Measurements from ENCODE around the gene IL13RA2. TPM values are rescaled to one million over a fixed set of nuclear protein-coding genes. Genes with fewer than 3 reads are reported as not detected.

The IL13RA2 gene
- total RNA-seq, 1 experiment from 2014 or later: 0.28 TPM

- no peak for DNase-seq (ENCODE audit: low spot score)
- H3K27me3 ChIP-seq (replicated peaks; ENCODE audit: insufficient read depth, low read depth, low read length, poor library complexity): peaks cover 6% of the 10 kb centered on the region
- no peak overlapping the region for H3K27ac ChIP-seq (ENCODE audit: low read depth, low read length, poor library complexity, severe bottlenecking)
- intact Hi-C loops (cut with micrococcal nuclease; ENCODE audit: unreplicated experiment): no loop called here
- TF ChIP-seq EZH2 (IDR thresholded peaks at IDR 0.05; ENCODE audit: borderline replicate concordance, low read depth, low read length, poor library complexity, severe bottlenecking): no peak
- TF ChIP-seq CTCF (conservative IDR thresholded peaks at IDR 0.05; ENCODE audit: low read depth, low read length): no peak
- no peaks in the 10 kb centered on the region for H3K4me1 ChIP-seq (ENCODE audit: insufficient read depth, low read length, poor library complexity, severe bottlenecking)
- no TSS peak for BruUV-seq (replicated peaks)
- H3K4me3 ChIP-seq (ENCODE audit: low read depth, low read length, poor library complexity, severe bottlenecking): no peak overlapping the region
- H3K9me3 ChIP-seq (ENCODE audit: low read depth, low read length, poor library complexity, severe bottlenecking): no peaks in the 10 kb centered on the region
- no peaks in the 10 kb centered on the region for H3K36me3 ChIP-seq (ENCODE audit: insufficient read depth, low read length, poor library complexity, severe bottlenecking)
- CTCF ChIA-PET: no interaction called here
- POLR2A ChIA-PET (ENCODE audit: low non-redundant PET): no interaction called here
Observed at GRCh38 chrX:114999906-115000305, 17.5 kb downstream of the IL13RA2 start.

GRCh38 chrX:114997779-114998178 lies 19.6 kb downstream of the IL13RA2 start:
- no peak for TF ChIP-seq EZH2 (IDR thresholded peaks at IDR 0.05; ENCODE audit: borderline replicate concordance, low read depth, low read length, poor library complexity, severe bottlenecking)
- no peak for TF ChIP-seq CTCF (conservative IDR thresholded peaks at IDR 0.05; ENCODE audit: low read depth, low read length)
- Histone ChIP-seq H3K27ac (ENCODE audit: low read depth, low read length, poor library complexity, severe bottlenecking) (no peak overlapping the region), H3K36me3 (ENCODE audit: insufficient read depth, low read length, poor library complexity, severe bottlenecking) (no peaks in the 10 kb centered on the region), H3K4me1 (ENCODE audit: insufficient read depth, low read length, poor library complexity, severe bottlenecking) (no peaks in the 10 kb centered on the region), H3K9me3 (ENCODE audit: low read depth, low read length, poor library complexity, severe bottlenecking) (no peaks in the 10 kb centered on the region), H3K27me3 (replicated peaks; ENCODE audit: insufficient read depth, low read depth, low read length, poor library complexity) (peaks cover 2% of the 10 kb centered on the region), H3K4me3 (ENCODE audit: low read depth, low read length, poor library complexity, severe bottlenecking) (no peak overlapping the region)
- no peak for DNase-seq (ENCODE audit: low spot score)
- no TSS peak for BruUV-seq (replicated peaks)
- ChIA-PET POLR2A (ENCODE audit: low non-redundant PET) (no interaction called here), CTCF (no interaction called here)
- intact Hi-C loops (cut with micrococcal nuclease; ENCODE audit: unreplicated experiment): no loop called here

GRCh38 chrX:114985967-114986592 lies 31.3 kb downstream of the IL13RA2 start:
- CTCF ChIA-PET: no interaction called here
- TF ChIP-seq EZH2 (IDR thresholded peaks at IDR 0.05; ENCODE audit: borderline replicate concordance, low read depth, low read length, poor library complexity, severe bottlenecking) (no peak), CTCF (conservative IDR thresholded peaks at IDR 0.05; ENCODE audit: low read depth, low read length) (no peak)

More at GRCh38 chrX:114985967-114986592, 31.3 kb downstream of the IL13RA2 start:
- no peaks in the 10 kb centered on the region for H3K9me3 ChIP-seq (ENCODE audit: low read depth, low read length, poor library complexity, severe bottlenecking)
- DNase-seq (ENCODE audit: low spot score): no peak
- POLR2A ChIA-PET (ENCODE audit: low non-redundant PET): no interaction called here
- no peaks in the 10 kb centered on the region for H3K36me3 ChIP-seq (ENCODE audit: insufficient read depth, low read length, poor library complexity, severe bottlenecking)
- H3K27me3 ChIP-seq (replicated peaks; ENCODE audit: insufficient read depth, low read depth, low read length, poor library complexity): peaks cover 31% of the 10 kb centered on the region
- no TSS peak for BruUV-seq (replicated peaks)
- intact Hi-C loops (cut with micrococcal nuclease; ENCODE audit: unreplicated experiment): no loop called here
- H3K4me3 ChIP-seq (ENCODE audit: low read depth, low read length, poor library complexity, severe bottlenecking): no peak overlapping the region
- H3K4me1 ChIP-seq (ENCODE audit: insufficient read depth, low read length, poor library complexity, severe bottlenecking): no peaks in the 10 kb centered on the region
- no peak overlapping the region for H3K27ac ChIP-seq (ENCODE audit: low read depth, low read length, poor library complexity, severe bottlenecking)
